UCSD-AML1 (cell line): ENCODE data around the gene ZDHHC16.
"Not testable (repeated sequence)": the region's sequence is repeated elsewhere in the genome, so short reads cannot be mapped to it uniquely, and the experiment has no call there.

Experiments
- DNase-seq: peaks from one replicate; lab custom pipeline; 2025; ENCODE audit not compliant: unreplicated experiment; lab: John Stamatoyannopoulos, UW

ZDHHC16 gene

DNA sequence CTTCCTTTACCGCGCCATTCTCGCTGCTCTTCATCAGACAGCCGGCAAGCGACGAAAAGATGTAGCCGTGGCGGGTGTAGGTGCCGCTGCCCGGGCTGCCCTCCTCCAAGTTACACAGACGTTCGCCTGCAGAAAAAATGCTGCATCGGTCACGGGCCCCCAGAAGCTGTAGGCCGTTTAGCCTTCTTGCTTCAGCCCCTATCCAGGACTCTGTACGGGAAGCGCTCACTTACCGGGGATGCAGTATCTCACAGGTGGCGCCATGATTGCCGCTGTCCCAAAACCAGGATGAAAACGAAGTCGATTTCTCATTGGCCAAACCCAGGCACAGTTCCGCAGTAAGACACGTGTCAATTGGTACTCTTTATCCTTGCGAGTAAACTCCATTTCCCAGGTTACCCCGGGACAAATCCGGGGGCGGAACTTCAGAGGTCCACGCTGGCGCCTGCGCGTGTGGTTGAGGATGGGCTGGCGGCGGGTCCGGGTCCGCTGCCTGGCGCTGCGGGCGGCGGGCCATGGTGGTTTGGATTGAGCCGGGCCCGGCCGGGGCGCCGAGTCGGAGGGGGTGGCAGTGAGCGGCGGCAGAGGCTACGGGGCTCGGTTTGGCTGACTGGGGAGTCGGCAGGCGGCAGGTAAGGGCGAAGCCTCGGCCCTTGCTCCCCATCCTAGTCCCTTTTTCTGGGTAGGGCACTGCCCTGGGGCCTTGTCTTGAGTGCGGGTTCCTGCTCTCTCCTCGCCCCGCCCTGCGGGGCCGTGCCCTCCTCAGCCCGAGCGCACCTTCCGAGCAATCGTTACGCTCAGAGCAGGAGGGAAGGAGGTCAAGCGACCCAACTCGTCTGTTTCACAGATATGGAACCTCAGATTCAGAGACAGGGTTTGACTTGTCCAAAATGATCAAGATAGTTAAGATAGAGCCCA lies at the start of gene ZDHHC16, which contains the start of gene EXOSC1:
Gene ZDHHC16 (plus strand): TSS at position 454 of the 918 bp plus-strand sequence. CDS start 5,501 bp downstream, outside the sequence.
Gene EXOSC1 (minus strand): TSS at position 285 of the 918 bp plus-strand sequence. CDS start 21 bp downstream, at position 264.
- DNase-seq, result peak; percentile 90

- peak; percentile 56 for DNase-seq
Measured at GRCh38 chr10:97399843-97400545, 46.0 kb upstream of the ZDHHC16 start.

- DNase-seq, result peak; percentile 76
Measured at GRCh38 chr10:97400665-97401454, 45.1 kb upstream of the ZDHHC16 start, which contains the start of gene RRP12. Gene RRP12 (minus strand): TSS chr10:97401340. CDS start chr10:97401231, 109 bp downstream.

DNA sequence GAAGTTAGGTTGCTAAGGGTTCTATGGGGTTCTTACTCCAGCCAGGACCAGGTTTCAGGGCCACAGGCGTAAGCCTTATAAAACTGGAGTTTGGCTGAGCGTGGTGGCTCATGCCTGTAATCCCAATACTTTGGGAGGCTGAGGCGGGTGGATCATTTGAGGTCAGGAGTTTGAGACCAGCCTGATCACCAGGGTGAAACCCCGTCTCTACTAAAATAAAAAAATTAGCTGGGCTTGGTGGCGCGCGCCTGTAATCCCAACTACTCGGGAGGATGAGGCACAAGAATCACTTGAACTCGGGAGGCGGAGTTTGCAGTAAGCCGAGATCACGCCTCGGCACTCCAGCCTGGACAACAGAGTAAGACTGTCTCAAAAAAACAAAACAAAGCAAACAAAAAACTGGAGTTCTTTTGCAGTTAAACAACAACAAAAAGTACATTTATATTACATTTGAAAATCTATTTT lies 44.5 kb upstream of the ZDHHC16 start:
- DNase-seq, result no peak

GRCh38 chr10:97404044-97404443 lies 41.9 kb upstream of the ZDHHC16 start:
- DNase-seq, result no peak

DNA sequence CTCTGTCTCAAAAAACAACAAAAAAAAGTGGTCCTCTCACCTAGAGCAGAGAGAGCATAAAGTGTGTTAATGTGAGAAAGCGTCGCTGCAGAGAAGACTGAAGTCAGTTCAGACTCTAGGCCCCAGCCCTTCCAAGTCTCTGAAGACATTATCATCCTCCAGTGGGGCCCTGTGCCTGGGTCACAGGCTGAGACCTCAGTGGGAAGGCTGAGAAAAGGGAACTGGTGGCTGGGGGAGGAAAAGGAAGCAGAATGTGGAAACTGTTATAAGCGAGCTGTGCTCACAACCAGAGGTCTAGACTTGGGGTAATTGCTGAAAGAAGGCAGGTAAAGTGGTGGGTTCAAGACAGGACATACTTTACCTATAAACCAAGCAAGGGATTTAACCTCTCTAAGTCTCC lies 39.9 kb upstream of the ZDHHC16 start:
- DNase-seq, result peak; percentile 71

- not testable (repeated sequence) for DNase-seq
Measured at GRCh38 chr10:97406483-97406882, 39.5 kb upstream of the ZDHHC16 start.

GRCh38 chr10:97407211-97407951 lies 38.6 kb upstream of the ZDHHC16 start:
- peak; percentile 76 for DNase-seq

GRCh38 chr10:97407952-97408248 lies 38.1 kb upstream of the ZDHHC16 start:
- DNase-seq, result no peak

DNA sequence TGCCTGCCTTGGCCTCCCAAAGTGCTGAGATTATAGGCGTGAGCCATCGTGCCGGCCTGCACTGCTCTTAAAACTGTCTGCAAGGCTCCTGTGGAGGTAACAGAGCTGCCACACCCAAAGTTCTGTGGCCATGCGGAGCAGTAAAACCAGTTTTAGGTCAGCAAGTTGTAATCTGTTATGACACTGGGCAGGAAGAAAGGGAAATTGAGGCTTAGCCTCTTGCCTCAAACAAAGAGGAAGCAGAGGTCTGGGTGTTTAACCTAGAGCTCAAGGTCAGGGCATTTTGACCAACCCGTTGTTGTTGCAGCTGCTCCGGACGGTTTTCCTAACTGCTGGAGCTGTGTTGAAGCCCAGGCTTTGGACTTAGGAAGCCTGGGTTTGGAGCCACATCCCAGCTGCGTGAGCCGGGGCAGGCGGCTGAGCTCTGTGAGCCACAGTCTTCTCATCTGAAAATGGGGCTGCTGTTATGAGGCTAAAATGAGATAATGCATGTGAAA lies 37.4 kb upstream of the ZDHHC16 start:
- no peak for DNase-seq

GRCh38 chr10:97411406-97411805 lies 34.6 kb upstream of the ZDHHC16 start:
- no peak for DNase-seq

- no peak for DNase-seq
Measured at GRCh38 chr10:97412891-97413304, 33.1 kb upstream of the ZDHHC16 start.

DNA sequence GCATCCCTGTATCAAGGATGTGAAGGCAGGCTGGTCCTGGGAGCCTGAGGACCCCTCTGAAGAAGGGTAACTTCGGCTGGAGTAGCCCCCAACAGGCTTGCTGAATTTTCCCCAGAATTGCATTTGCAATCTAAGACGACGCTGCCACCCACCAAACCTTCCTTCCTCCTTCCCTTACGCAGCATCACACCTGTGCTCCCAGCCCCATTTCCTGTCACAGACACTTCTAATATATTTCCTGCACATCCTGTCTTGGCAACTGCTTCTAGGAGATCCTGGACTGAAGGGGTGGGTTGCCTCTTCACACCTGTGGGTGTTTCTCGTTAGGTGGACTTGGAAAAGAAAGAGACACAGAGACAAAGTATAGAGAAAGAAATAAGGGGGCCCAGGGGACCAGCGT lies 29.4 kb upstream of the ZDHHC16 start:
- no peak for DNase-seq

DNA sequence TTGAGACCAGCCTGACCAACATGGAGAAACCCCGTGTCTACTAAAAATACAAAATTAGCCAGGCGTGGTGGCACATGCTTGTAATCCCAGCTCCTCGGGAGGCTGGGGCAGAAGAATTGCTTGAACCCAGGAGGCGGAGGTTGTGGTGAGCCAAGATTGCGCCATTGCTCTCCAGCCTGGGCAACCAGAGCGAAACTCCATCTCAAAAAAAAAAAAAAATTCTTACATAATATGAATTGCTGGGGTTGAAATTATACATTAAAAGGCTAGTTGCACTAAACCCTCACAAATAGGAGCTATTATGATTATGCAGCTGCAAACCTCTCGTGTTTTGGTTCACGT lies 22.2 kb upstream of the ZDHHC16 start:
- DNase-seq, result not testable (repeated sequence)

GRCh38 chr10:97425964-97426775 lies 19.8 kb upstream of the ZDHHC16 start, which contains the start of gene PGAM1:
Gene PGAM1 (plus strand): TSS chr10:97426191. CDS start chr10:97426308, 117 bp downstream.
- DNase-seq, result peak; percentile 98

DNA sequence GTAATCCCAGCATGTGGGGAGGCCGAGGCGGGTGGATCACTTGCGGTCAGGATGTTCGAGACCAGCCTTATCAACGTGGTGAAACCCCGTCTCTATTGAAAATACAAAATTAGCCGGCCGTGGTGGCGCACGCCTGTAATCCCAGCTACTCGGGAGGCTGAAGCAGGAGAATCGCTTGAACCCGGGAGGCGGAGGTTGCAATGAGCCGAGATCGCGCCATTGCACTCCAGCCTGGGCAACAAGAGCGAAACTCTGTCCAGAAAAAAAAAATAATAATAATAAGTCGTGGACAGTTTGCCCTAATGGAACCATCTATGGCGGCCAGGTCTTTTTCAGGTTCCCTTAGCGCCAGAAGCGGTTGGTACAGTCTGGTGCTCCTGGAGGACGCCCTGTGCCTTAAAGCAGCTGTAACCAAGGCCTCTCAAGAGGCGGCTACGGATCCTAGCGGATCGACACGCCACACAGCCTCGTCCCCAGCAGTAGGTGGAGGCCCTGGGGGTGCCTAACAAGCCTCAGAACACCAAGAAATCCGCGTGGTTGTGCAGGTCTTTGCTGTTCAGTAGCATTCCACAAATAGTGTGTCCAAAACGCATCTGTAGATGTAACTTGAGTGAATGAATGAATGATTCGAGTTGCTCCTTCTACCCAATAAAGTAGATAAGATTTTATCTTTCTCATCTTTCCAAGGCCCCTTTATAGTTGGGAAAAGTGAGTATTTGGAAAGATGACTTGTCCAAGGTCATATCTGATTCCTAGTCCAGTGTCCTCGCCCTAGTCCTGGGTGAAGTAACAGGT lies 19.0 kb upstream of the ZDHHC16 start:
- no peak for DNase-seq

DNA sequence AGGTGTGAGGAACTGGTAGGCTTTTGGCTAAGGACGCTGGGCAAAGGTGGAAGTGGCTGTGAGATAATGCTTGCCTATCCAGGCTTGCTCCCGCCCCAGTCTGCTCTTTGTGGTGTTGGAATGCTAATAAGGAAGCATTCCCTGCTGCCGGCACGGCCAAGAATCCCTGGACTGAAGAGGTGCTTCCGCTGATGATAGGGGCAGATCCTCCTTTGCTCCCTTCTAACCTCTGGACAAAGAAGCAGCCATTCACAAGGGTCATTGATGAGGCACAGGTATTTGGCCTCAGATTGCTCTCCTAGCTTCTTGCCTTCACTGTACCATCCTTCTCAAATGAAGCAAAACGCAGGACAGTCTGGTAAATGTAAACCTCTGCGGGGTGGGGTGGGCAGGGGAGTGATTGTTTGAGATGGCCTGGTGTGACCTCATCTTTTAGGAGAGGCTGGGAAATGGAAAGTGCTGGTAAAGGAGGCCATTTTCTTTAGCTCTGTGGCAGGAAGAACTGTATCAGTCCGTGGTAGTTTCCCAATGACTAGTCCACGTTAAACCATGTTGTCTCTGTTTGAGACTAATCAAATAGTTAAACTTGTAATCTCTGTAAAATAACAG lies 18.3 kb upstream of the ZDHHC16 start:
- DNase-seq, result no peak

DNA sequence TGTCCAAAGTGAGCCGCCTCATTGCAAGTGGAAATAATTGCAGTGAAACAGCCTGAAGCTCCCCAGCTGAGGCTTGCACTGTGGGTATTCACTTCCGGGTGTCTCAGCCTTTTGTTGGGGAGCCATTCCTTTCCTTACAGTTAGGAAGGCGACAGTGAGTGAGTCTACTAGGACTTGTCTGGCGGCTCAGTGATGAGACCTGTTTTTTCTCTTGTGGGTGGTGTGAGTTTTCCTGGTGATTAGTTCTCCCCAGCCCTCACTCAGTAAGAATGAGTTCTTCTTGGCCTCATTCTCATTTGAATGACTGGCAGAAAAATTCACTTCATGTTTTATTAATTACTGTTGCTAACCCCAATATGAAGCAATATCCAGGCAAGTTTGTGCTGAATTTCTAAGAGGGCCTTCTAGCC lies 17.4 kb upstream of the ZDHHC16 start:
- DNase-seq, result no peak
